Activated naive CD8-positive, alpha-beta T cell treated with anti-CD3 and anti-CD28 coated beads, Interleukin-2, amount 50 U/mL, for 16 hours (primary cell): ENCODE data around the gene TRA2B.

ENCODE experiments used
- DNase-seq: peaks from one replicate; pipeline ENCODE4 v3.0.0-alpha.2; 2020; ENCODE audit warnings: low read depth, low spot score

Gene TRA2B

DNA sequence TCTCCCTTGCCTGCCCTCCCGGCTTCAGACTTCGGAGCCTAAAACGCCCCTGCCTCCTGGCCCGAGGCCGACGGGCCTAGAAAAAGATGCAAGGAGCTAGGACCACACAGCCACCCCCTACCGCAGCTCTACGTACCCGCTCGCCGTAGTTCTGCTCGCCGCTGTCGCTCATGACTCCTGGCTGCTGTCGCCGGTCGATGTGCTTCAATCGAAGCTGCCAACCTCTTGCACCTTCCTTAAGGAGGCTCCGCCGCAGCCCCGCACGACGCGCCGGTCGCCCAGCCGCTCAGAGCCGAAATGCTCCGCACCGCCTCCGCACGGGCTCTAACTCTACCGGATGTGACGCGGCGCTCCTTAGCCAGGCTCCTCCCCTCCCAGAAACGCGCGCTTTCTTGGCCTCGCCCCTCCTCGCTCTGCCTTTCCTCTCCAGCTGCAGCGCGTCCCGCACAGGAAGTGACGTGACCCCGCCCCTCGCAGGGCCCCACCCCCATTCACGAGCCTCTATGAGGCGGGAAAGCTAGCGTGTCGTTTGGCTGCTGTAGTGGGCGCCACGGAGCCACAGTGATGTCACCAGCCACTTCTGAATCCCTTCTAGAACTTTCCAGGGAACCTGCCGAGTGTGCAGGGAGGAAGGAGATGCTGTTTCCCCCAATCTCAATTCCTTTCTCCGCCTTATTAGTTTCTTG is at the start of gene TRA2B:
Gene TRA2B, minus strand, starts transcription at position 326 of the 686 bp plus-strand sequence. Its CDS starts 154 bp downstream, at position 172.
- DNase-seq = peak; percentile 98

DNA sequence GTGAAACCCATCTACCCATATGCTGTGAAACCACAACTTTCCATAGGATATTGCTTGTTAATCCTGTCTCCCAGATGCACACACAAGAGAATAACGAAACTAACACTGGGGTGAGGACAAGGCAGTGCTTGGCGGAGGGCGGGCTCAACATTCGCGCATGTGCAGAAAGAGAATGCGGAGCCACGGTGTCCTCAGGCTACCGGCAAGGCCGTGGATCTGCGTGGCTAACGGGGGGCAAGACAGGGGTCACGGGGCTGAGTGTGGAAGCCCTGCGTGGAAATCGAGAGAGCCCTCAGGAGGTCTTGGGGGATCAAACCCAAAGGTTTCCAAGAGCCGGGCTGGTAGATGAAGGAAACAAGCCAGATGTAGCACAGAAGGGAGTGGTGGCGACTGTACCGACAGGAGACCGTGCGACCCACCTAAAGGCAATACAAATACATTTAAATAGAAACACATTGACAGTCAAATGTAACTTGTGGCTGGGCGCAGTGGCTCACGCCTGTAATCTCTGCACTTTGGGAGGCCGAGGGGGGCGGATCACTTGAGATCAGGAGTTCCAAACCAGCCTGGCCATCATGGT is 48.5 kb upstream of the TRA2B start:
- no peak for DNase-seq

DNA sequence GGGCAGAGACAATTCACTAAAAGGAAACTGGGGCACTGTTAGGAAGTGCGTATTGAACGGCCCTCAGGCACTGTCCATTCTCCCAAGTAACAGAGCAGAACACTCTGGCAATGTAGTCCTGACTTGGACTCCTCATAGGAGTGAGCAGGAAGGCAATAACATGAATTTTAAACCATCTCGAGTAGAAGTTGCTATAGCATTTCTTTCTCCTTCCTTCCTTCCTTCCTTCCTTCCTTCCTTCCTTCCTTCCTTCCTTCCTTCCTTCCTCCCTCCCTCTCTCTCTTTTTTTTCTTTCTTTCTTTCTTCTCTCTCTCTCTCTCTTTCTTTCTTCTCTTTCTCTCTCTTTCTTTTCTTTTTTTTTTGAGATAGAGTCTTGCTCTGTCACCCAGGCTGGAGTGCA is 46.4 kb upstream of the TRA2B start:
- DNase-seq = no peak

DNA sequence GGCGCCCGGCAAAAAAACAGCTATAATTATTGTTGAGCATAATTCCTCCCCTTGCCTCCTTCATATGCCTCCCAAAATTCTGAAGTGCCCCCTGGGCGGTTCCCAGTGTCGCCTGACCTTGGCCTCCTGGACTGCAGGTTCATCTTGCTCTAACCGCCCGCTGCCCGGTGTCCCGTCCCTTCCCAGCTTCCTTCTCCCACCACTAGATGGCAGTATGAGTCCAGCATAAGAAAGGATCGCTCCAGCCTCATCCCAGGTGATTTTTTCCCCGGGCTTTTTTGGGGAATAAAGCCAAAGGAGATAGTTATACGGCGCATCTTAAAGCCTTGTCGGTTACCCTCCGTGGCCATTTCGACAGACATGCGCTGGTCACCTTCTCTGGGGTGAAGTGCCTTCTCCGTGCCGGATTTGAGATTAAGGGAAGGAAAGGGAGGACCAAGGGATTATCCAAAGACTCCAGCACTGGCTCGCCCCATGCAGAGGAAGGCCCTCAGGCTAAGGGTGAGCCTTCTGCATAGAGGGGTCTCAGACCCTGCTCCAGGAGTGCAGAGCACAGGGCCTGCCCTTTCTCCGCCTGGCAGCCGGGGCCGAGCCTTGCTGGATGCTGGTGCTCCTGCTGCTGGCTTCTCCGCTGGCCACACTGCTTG is 45.8 kb upstream of the TRA2B start:
- peak; percentile 11 for DNase-seq

DNA sequence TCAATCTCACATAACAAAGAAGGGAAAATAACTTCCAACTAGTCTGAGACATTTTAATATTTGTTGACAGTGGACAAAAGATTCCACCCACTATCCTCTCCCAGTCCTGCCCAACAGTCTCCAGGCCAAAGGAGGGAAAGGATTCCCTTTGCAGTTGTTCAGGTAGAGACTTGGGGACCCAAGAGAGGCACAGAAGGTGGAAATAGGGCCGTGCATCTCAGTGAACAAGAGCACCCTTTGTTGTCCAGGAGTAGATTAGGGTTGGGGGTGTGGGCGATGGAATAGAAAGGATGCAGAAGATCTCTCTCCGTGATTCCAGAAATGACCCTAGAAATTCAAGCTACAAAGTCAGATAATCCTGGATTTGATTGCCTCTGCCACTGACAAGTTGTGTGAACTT is 44.8 kb upstream of the TRA2B start:
- DNase-seq = no peak

DNA sequence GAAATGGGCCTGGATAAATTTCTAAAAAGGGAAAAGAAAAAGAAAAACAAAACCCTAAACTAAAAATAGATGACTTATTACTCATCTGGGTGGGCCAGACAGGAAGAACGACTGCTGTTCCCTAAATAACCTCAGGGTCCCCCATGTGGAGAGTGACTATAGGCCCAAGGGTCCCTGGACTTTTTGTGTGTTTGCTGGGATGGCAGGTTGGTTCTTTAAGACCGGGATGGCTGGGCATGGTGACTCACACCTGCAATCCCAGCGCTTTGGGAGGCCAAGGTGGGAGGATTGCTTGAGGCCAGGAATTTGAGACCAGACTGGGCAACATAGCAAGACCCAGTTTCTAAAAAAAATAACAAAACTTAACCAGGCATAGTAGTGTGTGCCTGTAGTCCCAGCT is 43.8 kb upstream of the TRA2B start:
- DNase-seq = no peak

DNA sequence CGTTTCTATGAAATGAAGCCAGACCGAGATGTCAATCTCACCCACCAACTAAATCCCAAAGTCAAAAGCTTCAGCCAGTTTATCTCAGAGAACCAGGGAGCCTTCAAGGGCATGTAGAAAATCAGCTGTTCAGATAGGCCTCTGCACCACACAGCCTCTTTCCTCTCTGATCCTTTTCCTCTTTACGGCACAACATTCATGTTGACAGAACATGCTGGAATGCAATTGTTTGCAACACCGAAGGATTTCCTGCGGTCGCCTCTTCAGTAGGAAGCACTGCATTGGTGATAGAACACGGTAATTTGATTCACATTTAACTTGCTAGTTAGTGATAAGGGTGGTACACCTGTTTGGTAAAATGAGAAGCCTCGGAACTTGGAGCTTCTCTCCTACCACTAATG is 41.9 kb upstream of the TRA2B start:
- DNase-seq = no peak

DNA sequence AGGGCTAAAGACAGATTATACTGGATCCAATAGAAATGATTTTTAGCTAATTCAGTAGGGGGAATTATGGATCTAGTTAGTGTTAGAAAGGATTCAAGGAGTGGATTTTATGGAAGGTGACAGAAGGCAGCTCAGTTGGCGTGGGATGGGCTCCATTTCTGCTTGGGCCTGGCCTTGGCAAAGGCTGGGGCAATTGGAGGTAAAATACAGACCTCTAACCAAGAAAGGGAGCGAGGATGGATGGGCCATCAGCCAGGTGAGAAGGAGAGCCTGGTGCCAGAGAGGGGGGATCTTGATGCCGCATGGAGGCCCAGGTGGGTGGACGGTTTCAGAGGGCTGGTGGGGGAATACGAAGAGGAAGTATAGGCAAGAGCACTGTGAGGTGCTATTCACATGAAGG is 40.7 kb upstream of the TRA2B start:
- DNase-seq = no peak

DNA sequence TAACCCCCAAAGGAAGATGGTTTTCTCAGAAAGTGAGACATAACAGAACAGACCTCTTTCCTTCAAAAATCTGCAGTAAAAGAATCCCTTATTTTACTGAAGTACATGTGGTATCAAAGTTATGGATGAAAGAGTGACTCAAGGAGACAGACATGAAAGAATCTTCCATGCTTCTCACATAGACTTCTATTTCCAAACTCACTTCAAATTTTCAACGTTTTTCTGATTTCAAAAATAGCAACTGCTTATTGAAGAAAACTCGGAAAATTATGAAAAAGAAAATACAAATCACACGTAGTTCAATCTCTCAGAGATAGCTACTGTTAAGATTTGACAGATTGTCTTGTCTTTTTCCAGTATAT is 39.8 kb upstream of the TRA2B start:
- DNase-seq = no peak

DNA sequence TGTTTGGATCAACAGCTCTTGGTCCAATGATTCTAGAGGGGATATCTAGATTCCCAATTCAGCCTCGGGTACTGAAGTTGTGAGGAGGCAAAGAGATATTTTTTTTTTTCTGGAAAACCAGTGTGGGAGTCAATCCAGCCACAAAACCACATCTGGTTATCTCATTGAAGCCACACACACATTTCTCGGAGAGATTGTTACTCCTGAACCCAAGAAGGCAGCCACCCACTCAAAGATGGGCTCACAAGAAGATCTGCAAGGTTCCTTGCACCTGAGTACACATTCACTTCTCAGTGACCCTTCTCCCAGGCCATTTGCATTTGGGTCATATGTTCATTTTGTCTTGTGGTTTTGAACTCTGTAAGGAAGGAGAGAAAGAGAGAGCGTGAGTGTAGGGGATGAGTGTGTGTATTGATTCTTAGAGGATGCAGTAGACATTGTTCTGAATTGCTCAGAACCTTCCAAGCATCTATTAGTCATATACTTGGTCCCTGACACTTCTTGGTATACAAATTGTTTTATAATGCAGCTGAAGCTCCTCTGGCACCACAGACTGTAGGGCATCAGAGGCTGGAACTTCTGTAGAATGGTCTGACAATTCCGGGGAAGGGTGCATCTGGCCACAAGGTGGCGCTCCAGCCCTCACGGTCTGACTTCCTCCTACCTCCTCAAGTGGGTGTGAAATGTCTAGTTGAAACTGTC is 39.3 kb upstream of the TRA2B start:
- DNase-seq = peak; percentile 72

DNA sequence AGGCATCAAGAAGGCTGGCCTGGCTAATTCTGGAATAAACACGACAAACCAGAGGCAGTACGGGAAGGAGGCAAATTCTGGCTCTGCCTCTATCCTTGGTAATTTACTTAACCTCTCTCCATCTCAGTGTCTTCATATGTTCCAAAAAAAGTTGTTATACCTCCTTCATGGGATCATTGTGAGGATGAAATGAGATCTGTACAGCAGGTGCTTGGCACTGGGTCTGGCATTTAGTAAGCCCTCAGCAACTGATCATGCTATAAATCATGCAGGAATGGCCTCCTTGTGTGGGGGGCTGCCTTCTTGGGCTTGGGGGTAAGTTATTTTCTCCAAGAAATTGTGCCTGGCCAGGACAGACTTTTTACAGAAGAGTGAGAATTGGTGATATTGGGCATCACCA is 38.3 kb upstream of the TRA2B start:
- DNase-seq = no peak

DNA sequence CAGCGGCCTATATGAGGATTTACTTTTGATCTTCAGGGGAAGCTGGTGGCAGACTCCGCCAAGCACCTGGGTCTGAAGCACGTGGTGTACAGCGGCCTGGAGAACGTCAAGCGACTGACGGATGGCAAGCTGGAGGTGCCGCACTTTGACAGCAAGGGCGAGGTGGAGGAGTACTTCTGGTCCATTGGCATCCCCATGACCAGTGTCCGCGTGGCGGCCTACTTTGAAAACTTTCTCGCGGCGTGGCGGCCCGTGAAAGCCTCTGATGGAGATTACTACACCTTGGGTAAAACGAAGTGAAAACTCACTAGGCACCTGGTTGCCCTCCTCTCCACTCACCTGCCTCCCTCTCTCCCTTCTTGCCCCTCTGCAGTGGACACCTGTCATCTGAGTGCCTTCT is 33.8 kb upstream of the TRA2B start:
- no peak for DNase-seq

DNA sequence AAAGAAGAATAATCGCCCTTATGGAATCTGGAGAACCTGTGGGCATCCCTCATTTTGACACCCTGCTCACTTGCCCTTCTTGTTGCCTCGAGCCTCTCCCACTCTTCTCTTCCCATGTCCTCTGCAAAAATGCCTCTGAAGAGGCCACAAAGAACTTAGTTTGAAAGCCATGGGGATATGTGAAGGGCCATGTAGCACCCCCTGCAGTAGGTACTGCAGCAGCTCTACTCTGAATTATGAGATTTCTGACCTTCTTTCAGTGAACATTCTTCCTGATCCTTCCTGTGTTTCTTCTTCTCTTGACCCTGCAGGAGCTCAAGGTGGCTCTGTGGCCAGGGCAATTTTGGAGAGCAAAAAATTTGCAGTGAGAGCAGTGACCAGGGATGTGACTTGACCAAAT is 30.4 kb upstream of the TRA2B start:
- DNase-seq = no peak

DNA sequence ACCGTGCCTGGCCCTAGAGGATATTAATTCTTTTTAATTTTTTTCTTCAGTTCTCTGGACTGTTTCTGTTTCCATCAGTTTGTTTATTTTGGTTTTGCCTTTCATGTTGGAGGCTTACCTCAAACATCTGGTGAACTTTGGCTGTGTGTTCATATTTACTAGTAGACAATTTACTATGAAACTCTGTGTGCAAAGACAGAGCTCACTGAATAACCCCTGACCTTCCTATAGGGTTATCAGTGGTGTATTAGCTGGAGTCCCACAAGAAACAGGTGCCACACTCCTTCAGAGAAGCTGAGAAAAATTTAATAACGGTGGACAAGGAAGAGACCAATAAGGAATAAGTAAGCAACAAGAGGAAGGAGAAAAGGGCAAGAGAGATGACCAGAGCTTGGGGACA is 28.8 kb upstream of the TRA2B start:
- no peak for DNase-seq

DNA sequence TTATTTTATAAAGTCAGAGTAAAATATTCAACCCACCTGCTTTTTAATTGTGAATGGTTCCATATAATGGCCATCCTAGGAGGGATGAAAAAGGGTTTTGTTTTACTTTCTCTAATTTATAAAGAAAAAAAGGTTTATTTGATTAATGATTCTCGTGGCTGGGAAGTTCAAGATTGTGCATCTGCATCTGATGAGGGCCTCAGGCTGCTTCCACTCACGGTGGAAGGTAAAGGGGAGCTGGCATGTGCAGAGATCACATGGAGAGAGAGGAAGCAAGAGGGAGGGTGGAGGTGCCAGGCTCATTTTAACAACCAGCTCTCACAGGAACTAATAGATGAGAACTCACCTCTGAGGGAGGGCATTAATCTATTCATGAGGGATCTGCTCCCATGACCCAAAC is 27.7 kb upstream of the TRA2B start:
- DNase-seq = no peak

DNA sequence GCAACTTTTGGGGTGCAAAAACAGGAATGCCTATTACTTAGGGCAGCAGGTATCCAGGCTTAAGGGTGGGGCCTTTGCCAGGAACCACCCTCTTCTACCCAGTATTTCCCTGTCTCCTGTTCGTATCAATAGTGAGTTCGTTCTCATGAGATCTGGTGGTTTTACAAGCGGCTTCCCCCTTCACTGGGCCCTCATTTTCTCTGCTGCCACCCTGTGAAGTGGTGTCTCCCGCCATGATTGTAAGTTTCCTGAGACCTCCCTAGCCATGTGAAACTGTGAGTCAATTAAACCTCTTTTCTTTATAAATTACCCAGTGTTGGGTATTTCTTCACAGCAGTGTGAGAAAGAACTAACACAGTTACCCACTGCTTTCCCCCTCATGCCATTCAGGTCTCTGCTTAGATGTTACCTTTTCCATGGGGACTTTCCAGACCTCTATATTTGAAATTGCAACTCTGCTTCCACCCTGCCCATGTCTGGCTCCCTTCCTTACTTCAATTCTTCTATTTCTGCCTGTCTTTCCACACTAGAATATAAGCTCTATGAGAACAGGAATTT is 23.9 kb upstream of the TRA2B start:
- no peak for DNase-seq

DNA sequence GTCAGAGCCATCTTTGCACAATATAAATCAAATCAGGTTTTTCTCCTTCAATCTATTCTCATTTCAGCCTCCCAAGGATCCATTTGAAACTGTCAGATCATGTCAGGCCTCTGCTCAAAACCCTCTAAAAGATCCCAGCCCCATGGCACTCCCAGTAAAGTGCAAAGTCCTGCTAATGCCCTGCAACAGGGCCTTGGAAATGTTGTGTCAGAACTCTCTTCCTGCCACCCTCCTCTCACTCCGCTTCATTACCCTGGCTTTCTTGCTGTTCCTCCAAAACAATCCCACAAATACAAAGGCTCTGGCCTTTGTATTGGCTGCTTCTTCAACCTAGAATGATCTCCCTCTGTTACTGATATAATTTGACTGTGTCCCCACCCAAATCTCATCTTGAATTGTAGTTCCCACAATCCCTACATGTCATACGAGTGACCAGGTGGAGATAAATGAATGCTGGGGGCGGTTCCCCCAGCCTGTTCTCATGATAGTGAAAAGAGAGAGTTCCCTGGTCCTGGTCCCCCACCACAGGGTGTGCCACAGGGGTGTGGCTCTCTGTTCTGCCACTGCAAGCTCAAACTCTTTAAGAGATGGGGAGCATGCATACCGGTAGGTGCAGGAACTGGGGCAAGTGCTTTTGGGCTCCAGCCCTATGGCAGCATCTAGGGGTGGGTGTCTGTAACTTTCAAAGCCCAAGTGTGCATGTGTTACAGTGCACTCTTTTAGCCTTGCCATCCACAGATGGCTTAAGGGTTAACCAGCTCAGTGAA is 22.9 kb upstream of the TRA2B start:
- no peak for DNase-seq

DNA sequence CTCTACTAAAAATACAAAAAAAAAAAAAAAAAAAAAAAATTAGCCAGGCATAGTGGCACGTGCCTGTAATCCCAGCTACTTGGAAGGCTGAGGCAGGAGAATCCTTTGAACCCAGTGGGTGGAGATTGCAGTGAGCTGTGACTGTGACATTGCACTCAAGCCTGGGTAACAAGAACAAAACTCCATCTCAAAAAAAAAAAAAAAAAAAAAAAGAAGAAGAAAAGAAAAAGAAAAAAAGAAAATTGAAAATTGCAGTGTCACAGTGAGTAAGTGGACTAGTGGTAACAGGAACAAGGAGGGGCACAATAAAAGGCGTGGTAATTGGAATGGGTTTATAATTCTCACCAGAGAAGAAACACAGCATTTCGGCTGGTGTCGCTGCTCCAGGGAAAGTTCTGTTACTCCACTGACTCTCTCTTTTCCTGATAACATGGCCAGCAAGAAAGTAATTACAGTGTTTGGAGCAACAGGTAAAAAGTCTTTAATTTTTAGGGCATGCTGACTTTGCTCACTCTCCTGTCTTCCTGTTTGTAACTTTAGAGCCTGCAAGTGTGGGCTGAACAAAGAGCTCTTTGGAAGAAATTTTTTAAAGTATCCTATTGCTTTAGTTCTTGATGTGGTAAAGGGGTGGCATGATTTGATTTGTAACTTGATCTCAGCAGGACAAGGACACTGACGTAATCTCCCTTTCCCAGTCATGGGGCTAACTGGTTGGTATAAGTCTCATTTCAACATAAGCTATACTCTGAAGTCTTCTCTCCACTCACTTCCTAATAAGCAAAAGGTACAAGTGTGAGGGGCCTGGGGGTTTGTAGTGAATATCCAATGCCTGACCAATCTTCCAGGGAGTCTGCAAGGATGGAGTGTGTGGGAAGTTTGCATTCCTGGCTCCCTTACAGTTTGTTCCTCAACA is 22.1 kb upstream of the TRA2B start:
- DNase-seq = no peak

DNA sequence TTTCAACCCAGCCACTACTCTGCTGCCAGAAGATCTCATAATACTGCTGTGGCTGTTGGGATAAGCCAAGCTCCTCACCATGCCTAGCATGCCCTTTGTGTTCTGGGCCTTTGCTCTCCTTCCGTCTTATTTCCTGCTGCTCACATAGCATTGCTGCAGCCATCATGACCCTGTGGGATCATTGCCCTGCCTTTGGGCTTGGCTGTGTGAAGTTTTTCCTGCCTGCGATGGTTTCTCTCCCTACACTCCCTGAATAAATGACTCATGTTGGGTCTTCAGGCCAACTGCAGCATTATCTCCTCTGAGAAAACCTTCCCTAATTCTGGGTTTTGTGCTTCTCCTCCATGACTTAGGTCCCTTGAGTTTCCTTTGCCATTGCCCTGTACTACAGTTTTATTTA is 20.8 kb upstream of the TRA2B start:
- DNase-seq = no peak

DNA sequence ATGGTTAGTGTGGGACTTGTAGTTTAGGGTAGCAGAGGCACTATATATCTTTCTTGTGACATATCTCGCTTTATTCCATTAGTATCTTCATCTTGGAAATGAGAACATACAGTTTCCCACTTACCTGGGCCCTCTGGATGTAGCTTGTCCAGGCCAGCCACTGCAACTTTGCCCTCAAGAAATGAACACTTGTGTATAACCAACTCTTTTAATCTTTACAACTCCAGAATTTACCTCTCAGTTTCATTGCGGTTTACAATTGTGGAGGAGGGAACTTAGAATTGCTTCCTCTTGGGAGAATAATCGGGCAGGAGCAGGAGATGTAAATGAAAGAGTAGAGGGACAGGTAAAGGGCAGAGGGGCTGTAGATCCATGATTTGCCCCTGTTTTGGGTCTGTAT is 18.4 kb upstream of the TRA2B start:
- no peak for DNase-seq

DNA sequence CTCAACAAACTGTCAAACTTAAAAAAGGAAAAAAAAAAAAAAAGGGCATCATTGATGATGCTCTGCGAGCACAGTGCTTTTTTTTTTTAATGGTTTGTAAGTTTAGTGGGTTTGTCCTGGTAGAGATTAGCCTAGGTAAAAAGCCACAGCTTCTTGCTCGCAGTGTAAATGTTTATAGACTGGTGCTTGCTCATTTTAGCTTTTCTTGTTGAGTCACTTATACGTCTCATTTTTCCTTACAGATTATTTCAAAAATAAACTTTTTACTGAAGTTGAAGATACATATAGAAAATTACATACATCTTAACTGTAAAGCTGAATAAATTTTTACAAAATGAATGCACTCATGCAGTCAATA is 16.5 kb upstream of the TRA2B start:
- DNase-seq = no peak
